Activated CD8-positive, alpha-beta memory T cell treated with anti-CD3 and anti-CD28 coated beads, Interleukin-2, amount 50 U/mL, for 48 hours (primary cell): ENCODE results near the gene FGD2.

Source experiments
- DNase-seq: peaks from one replicate; pipeline ENCODE4 v3.0.0-alpha.2; 2020

Gene FGD2

DNA sequence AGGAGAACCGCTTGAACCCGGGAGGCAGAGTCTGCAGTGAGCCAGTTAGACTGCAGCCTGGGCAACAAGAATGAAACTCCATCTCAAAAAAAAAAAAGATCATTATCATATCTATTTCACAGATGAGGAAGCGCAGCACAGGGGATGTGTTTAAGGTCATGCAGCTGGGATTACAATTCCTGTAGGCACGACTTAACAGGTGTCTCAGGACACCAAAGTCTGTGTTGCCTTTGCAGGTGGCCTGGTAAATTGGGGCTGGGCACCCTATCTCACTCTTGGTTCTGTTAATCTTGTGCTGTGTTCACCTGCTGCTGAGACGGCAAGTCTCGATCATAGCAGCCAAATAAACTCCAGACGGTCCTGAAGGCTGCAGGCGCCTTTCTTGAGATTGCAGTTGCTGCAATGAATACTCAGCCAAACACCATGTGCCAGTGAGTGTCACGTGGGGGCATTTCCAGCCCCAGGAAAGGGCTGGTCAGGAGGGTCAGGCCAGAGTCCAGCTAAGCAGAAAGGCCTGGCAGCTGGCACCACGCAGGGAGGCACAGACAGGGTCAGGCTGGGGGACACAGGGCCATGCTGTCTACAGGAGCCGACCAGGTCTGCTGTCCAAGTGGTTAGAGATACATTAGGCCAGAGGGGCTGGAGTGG, 55.8 kb downstream of the FGD2 start:
- DNase-seq: no peak

DNA sequence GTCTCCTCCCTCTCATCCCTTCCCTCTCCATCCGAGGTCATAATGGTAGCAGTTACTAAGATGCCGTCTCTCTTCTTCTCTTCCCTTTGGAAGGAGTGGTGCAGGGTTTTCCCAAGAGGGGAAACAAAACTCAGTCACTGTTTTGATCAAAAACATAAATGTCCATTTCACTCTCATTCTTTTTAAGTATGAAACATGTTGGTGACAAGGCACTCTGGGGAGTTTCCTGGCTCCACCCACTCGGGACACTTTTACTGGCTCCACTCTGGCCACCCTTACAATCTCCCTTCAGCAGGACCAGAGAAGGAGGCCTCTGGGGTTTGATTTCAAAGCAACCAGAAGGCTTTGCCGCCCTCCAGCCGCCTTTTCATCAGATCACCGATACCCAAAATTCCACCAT, 57.0 kb downstream of the FGD2 start:
- no peak for DNase-seq

DNA sequence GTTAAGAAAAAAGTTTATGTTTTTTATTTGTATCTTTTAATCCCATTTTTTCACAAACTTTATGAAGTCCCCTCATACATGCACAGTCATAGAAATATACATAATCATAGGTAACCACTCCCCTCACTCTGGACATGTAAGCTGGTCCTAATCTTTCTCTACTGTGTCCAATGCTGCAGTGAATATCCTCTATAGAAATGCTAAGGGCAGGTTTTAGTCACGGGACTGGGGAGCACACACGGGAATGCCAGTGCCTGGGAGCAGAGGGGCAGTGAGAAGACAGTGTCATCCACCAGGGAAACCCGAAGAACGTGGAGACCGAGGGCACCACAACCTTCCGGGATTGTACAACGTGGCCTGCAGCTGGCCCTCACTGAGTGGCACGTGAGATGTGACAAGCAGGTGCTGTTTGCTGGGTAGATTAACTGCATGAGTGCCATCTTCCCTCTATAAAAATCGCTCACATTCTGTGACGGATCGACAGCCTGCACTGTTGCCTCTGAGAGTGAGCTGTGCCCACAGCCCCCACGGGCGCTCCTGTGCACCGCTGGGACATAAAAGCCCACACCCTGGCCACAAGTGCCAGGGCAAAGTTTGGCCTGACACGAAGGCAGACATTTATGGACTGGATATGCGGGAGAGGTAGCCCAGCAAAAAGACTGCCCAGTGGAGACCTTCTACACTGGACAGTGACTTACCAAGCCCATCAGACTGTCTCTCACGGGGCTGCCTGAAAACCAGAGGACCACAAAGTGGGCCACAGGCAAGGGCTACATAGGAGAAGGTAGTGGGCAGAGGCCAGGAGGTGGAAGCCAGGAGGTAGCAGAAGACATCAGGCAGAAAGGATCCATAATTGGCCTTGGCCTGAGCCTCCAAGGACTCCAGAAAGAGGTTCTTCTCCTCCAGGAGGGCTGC, 63.2 kb downstream of the FGD2 start:
- DNase-seq: no peak

DNA sequence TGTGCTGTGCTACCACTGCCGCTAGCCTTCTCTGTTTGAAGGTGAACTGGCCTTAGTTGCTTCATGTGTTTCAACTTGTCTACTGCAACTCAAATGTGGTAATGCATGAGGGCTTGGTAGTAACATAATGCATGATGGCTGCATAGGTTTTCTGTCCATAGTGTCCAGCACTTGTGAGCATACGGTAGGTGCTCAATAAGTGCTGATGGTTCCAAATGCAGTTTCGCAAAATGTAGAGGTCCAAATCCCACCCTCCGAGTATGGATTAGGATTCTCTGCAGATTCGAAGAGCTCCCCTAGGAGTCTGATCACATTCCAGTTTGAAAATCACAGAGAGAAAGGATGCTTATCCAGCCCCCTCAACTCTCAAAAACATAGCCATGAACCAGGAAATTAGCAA, 64.2 kb downstream of the FGD2 start:
- no peak for DNase-seq

DNA sequence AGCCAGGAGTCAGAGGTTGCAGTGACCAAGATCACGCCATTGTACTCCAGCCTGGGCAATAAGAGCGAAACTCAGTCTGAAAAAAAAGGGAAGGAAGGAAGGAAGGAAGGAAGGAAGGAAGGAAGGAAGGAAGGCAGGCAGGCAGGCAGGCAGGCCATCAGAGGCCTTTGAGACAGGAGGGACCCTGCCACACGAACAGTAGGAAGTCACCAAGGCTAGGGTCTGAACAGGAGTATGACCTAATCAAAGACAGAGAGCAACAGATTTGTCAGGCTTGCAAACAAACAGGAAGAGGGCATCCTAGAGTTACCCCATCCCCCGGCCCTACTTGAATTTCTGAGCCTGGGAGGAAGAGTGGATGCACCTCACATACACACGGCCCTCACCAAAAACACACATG, 67.1 kb downstream of the FGD2 start:
- DNase-seq: no peak

DNA sequence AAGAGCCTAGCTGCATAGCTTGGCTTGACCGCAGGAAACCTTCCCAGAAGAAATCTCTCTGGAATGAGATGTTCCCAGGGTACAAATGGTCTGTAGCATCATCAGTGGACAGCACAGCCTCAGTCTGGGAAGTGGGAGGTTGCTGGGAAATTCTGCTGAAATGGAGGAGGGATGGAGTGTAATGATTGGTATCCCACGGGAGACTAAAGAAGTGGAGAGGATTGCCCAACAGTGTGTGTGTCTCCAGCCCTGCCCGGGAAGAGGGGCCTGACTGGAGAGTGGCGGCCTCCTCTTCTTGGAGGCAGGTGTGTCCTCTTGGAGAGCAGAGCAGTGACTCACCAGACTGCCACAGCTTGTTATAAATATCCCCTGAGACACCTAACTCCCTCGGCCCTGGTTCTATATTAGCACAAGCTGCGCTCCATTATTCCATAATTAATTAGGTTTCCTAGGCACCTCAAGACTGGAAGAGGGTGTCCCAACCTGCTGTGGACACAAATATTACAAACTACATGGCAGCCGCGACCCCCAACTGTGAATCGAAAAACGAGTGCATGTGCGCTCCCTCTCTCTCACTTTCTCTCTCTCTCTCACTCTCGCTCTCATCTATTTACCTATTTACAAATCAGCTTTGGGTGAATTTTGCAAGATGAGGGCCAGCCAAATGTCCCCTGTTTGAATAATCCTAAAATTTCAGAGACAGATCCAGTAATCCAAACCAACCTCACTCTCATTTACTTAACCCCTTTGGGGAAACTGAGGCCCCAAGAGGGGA, 68.8 kb downstream of the FGD2 start:
- no peak for DNase-seq

DNA sequence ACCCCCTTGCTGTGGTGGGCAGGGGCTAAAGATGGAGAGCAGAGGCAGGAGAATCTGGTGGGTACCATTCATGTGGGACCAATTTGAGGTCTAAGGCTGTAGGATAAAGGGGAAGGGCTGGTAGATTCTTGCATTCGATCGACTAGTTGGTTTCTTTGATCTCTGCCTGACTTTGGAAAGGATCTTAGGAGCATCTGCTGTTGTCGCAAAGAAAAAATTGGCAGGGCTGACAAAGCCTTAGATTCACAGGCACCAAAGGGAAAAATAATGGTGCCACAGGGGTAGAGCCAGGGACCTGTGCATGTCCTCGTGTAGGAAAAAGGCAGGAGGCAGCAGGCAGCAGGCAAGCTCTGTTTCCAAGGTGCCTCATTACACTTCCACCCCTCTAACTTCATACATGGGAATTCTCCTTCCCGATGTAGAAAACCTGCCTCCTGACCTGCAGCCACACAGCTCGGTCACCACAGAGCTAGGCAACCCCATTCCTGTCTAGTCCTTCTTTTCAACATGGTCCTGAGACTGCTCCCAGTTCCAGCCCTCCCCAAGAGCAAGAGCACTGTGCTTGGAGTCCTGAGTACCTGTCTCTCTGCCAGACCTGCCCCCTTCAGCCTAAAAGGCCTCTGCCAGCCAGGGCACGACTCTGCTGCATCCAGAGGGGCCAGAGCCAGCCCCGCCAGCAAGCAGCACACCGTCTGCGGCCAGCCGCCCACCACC, 71.9 kb downstream of the FGD2 start:
- DNase-seq: no peak

DNA sequence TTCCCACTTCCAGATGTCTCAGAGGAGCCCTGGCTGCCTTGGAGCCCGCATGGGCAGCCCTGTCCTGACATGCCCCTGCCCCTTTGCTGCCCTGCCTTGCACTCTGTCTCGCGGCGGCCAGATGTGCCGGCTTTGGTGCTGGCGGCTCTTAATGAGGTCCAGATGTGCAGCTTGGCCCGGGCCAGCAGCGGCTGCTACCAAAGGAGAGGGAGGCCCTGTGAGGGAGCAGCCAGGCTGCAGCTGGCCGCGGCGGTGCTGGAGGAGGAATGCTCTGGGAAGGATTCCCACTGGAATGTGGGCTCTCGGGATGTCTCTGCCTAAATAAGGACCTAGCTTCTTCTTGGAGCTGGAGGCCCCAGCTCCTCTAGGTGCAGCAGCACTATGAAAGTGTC, 72.4 kb downstream of the FGD2 start:
- no peak for DNase-seq
